Inferior parietal cortex (tissue), 1 donor: ENCODE measurements around the gene PSMD2.
"Not testable (repeated sequence)": the region's sequence is repeated elsewhere in the genome, so short reads cannot be mapped to it uniquely, and the experiment has no call there.

ENCODE experiments used
- DNase-seq: peaks from one replicate; pipeline ENCODE4 v3.0.0-alpha.2; 2016; ENCODE audit errors: extremely low spot score

Gene PSMD2

GRCh38 chr3:184339001-184339400 lies 40.0 kb downstream of the PSMD2 start:
- no peak for DNase-seq

- not testable (repeated sequence) for DNase-seq
These were observed 40.6 kb downstream of the PSMD2 start for GRCh38 chr3:184339451-184340135.

GRCh38 chr3:184341925-184342324 lies 42.9 kb downstream of the PSMD2 start:
- no peak for DNase-seq

GRCh38 chr3:184343200-184343876 lies 44.3 kb downstream of the PSMD2 start:
- no peak for DNase-seq

GRCh38 chr3:184344579-184345316 lies 45.7 kb downstream of the PSMD2 start:
- DNase-seq = no peak

GRCh38 chr3:184345317-184346144 lies 46.5 kb downstream of the PSMD2 start:
- DNase-seq = peak; percentile 93

GRCh38 chr3:184346480-184347190 lies 47.6 kb downstream of the PSMD2 start:
- no peak for DNase-seq

GRCh38 chr3:184347321-184348056 lies 48.4 kb downstream of the PSMD2 start:
- DNase-seq = no peak

GRCh38 chr3:184348057-184348382 lies 49.0 kb downstream of the PSMD2 start:
- DNase-seq = no peak

- no peak for DNase-seq
These were observed 50.8 kb downstream of the PSMD2 start for GRCh38 chr3:184349563-184350470.

GRCh38 chr3:184350618-184351017 lies 51.6 kb downstream of the PSMD2 start:
- DNase-seq = no peak

- no peak for DNase-seq
These were observed 52.6 kb downstream of the PSMD2 start for GRCh38 chr3:184351511-184352148.

- no peak for DNase-seq
These were observed 53.2 kb downstream of the PSMD2 start for GRCh38 chr3:184352149-184352785.

GRCh38 chr3:184352897-184353545 lies 54.0 kb downstream of the PSMD2 start:
- DNase-seq = no peak

- DNase-seq = no peak
These were observed 54.5 kb downstream of the PSMD2 start for GRCh38 chr3:184353546-184353941.

- no peak for DNase-seq
These were observed 55.2 kb downstream of the PSMD2 start for GRCh38 chr3:184354121-184354728.

GRCh38 chr3:184354754-184355153 lies 55.7 kb downstream of the PSMD2 start:
- DNase-seq = no peak
